Stomach (tissue), 9 donors: ENCODE measurements around the gene GABBR2. TPM values are rescaled to one million over a fixed set of nuclear protein-coding genes. Genes with fewer than 3 reads are reported as not detected.
A peak's percentile ranks its signal among the peaks of the same experiment; 100 is the strongest.
"Not testable (repeated sequence)": the region's sequence is repeated elsewhere in the genome, so short reads cannot be mapped to it uniquely, and the experiment has no call there.

ENCODE experiments used
- DNase-seq, 2 donors: peaks; one replicate each; pipeline versions ENCODE4 v3.0.0 to v3.0.0-alpha.2; 2013 to 2019
- H3K27ac ChIP-seq, 5 donors: fragments of 200-600 bp in 4 of 5; sonication (generic) in 4 of 5; one replicate each; pipeline ENCODE4 v1.5.1; 2013 to 2019; ENCODE audit warnings: mild to moderate bottlenecking in 1 of 5, moderate library complexity in 1 of 5
- H3K27me3 ChIP-seq, 3 donors: fragments of 200-600 bp; sonication (generic); one replicate each; pipeline ENCODE4 v1.5.1; 2017 to 2019; ENCODE audit warnings: mixed run types in 1 of 3
- H3K36me3 ChIP-seq, 4 donors: fragments of 200-600 bp; sonication (generic); 1 replicate in 3 of 4; 2 replicates in 1 of 4; pipeline ENCODE4 v1.5.1; 2016 to 2019
- H3K4me1 ChIP-seq, 4 donors: fragments of 200-600 bp; sonication (generic); one replicate each; pipeline ENCODE4 v1.5.1; 2016 to 2019
- H3K4me3 ChIP-seq, 4 donors: fragments of 200-600 bp; sonication (generic) in 3 of 4; one replicate each; pipeline ENCODE4 v1.5.1; 2016 to 2019; ENCODE audit warnings: mild to moderate bottlenecking in 1 of 4
- H3K9me3 ChIP-seq, 4 donors: fragments of 200-600 bp; sonication (generic); one replicate each; pipeline ENCODE4 v1.5.1; 2016 to 2019
- CTCF ChIP-seq, 7 experiments: fragments of 450-650 bp in 4 of 7; fragments of 200-600 bp in 3 of 7; sonication (generic) in 3 of 7; IDR thresholded peaks; one replicate each; pipeline ENCODE4 v1.5.1; 2016 to 2019; ENCODE audit warnings: antibody characterized with exemption in 7 of 7, control low read depth in 2 of 7, mild to moderate bottlenecking in 1 of 7
- EP300 ChIP-seq: sonication (generic); formaldehyde crosslinking; IDR thresholded peaks from one replicate; pipeline ENCODE4 v1.6.1; 2017; ENCODE audit warnings: antibody characterized with exemption
- POLR2A ChIP-seq, 4 donors: fragments of 450-650 bp; IDR thresholded peaks; one replicate each; pipeline ENCODE4 v1.6.1; 2016; ENCODE audit warnings: antibody characterized with exemption in 4 of 4, control low read depth in 2 of 4, mild to moderate bottlenecking in 1 of 4, moderate library complexity in 1 of 4
- POLR2AphosphoS5 ChIP-seq, 3 donors: sonication (generic); formaldehyde crosslinking; IDR thresholded peaks; one replicate each; pipeline ENCODE4 v1.6.1; 2016; ENCODE audit warnings: antibody characterized with exemption in 3 of 3
- whole genome bisulfite sequencing, 5 donors: extraction: QIAGEN DNeasy Blood & Tissue Kit in 3 of 5; methylation state at CpG; one replicate each; pipeline versions ENCODE4 v1.1.5 to v1.1.7; 2013 to 2018; 5-methylcytosine and 5-hydroxymethylcytosine counted together
- intact Hi-C: fragments of 100-400 bp; cut with DNase I; formaldehyde crosslinking; loops from one replicate; pipeline ENCODE4 v1.15.1; 2023; ENCODE audit warnings: low total_unique reads
- polyA plus RNA-seq, 3 donors: library from polyadenylated mRNA; stranded (reverse); fragments of 200-250 nt; gene quantifications; one replicate each; pipeline ENCODE4 v1.2.3, GENCODE V29; 2013
- total RNA-seq, 5 donors: library from RNA; depleted of rRNA; stranded (reverse); fragments of >200 nt; gene quantifications; one replicate each; pipeline versions ENCODE4 v1.1.0 to v1.2.3, GENCODE V29; 2014 to 2016
- donor health status: healthy with polysubstance abuse.
- donor health status: Bipolar disorder and iron deficiency.
- donor health status: healthy.

GABBR2 gene
- total and polyA plus RNA-seq, 8 donors: 0.06 to 0.55 (median 0.08) TPM; not detected in 5

DNA sequence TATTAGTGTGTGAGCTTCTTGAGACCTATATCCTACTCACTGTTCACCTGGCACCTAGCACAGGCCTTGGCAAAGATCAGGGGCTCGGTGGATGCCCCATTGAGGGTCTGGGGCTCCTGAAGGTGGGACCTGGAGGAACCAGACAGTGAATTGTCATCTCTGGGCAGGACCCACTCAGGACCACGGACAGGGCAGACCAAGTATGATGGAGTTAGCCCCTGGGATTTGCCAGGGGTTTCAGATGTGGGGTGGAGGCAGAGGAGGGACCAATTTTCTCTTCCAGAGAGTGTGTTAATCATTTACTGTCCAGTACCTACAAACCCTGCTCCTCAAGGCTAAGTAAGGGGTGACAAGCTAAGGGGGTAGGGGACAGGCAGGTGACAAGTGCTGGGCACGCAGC lies 424.0 kb downstream of the GABBR2 start:
- no peaks in the 10 kb centered on the region for H3K36me3 ChIP-seq
- no peak for DNase-seq
- H3K4me1 ChIP-seq: no peaks in the 10 kb centered on the region
- no peak overlapping the region for H3K27ac ChIP-seq
- 59 to 81% (median 70%) methylated on average over 2 to 3 of the region's 3 CpGs for WGBS, 5 donors
- no peaks in the 10 kb centered on the region for H3K9me3 ChIP-seq
- no peak overlapping the region for H3K4me3 ChIP-seq
- intact Hi-C loops: no loop called here
- no peak for TF ChIP-seq CTCF (IDR thresholded peaks at IDR 0.05)
- no peak for TF ChIP-seq POLR2AphosphoS5 (IDR thresholded peaks at IDR 0.05)
- TF ChIP-seq EP300: no peak
- TF ChIP-seq POLR2A (IDR thresholded peaks at IDR 0.05): no peak
- peaks cover 0 to 37% (median 0%) of the 10 kb centered on the region in 3 donors for H3K27me3 ChIP-seq

- peaks cover 0 to 44% (median 0%) of the 10 kb centered on the region in 3 donors for H3K27me3 ChIP-seq
- DNase-seq, H3K9me3 ChIP-seq, H3K36me3 ChIP-seq, H3K27ac ChIP-seq, intact Hi-C loops, H3K4me3 ChIP-seq, H3K4me1 ChIP-seq: not testable (repeated sequence)
- WGBS, 5 donors: 69 to 82% (median 77%) methylated on average over 7 of the region's 7 CpGs
Observed at GRCh38 chr9:98283143-98283542, 425.6 kb downstream of the GABBR2 start.

- Histone ChIP-seq H3K4me3 (no peak overlapping the region), H3K36me3 (no peaks in the 10 kb centered on the region), H3K27ac (no peak overlapping the region), H3K9me3 (no peaks in the 10 kb centered on the region), H3K4me1 (no peaks in the 10 kb centered on the region), H3K27me3 (peaks cover 0 to 39% (median 0%) of the 10 kb centered on the region in 3 donors)
- TF ChIP-seq POLR2A (IDR thresholded peaks at IDR 0.05) (no peak), POLR2AphosphoS5 (IDR thresholded peaks at IDR 0.05) (no peak), EP300 (no peak), CTCF (IDR thresholded peaks at IDR 0.05) (no peak)
- intact Hi-C loops: no loop called here
- no peak for DNase-seq
- WGBS, 5 donors: 78 to 100% (median 87%) methylated on average over 1 of the region's 1 CpG
Observed at GRCh38 chr9:98281281-98281680, 427.5 kb downstream of the GABBR2 start.

DNA sequence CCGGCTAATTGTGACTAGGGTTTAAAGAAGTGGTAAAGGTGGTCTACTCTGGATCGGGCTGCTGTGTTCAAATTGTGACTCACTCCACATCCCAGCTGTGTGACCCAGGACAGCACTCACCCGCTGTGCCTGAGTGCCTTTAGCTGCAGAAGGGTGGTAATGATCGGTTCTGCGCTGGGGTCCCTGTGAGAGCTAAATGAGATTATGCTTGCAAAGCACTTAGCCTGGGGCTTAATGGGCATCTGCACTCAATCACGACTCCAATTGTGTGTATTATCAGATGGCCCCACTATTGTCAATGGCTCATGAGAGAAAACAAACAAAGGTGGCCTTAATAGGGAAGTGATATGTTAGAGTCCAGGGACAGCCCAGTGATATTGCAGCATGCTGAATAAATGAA lies 428.2 kb downstream of the GABBR2 start:
- 41 to 54% (median 45%) methylated on average over 6 of the region's 6 CpGs for WGBS, 5 donors
- H3K27ac ChIP-seq: no peak overlapping the region
- no peaks in the 10 kb centered on the region for H3K4me1 ChIP-seq
- no peak overlapping the region for H3K4me3 ChIP-seq
- DNase-seq: peak in 1 of 2 donors; percentile 55
- no peak for TF ChIP-seq POLR2AphosphoS5 (IDR thresholded peaks at IDR 0.05)
- no peak for TF ChIP-seq EP300
- TF ChIP-seq CTCF (IDR thresholded peaks at IDR 0.05): no peak
- TF ChIP-seq POLR2A (IDR thresholded peaks at IDR 0.05): no peak
- H3K9me3 ChIP-seq: no peaks in the 10 kb centered on the region
- no peaks in the 10 kb centered on the region for H3K36me3 ChIP-seq
- intact Hi-C loops: no loop called here
- peaks cover 0 to 37% (median 0%) of the 10 kb centered on the region in 3 donors for H3K27me3 ChIP-seq

- TF ChIP-seq EP300 (no peak), POLR2A (IDR thresholded peaks at IDR 0.05) (no peak), CTCF (IDR thresholded peaks at IDR 0.05) (no peak), POLR2AphosphoS5 (IDR thresholded peaks at IDR 0.05) (no peak)
- DNase-seq: no peak
- WGBS, 5 donors: 50 to 80% (median 73%) methylated on average over 2 of the region's 2 CpGs
- Histone ChIP-seq H3K9me3 (no peaks in the 10 kb centered on the region), H3K36me3 (no peaks in the 10 kb centered on the region), H3K4me3 (no peak overlapping the region), H3K27ac (no peak overlapping the region), H3K4me1 (no peaks in the 10 kb centered on the region), H3K27me3 (peaks cover 0 to 34% (median 0%) of the 10 kb centered on the region in 3 donors)
- intact Hi-C loops: no loop called here
Observed at GRCh38 chr9:98280162-98280561, 428.6 kb downstream of the GABBR2 start.
